H9 (cell line): Measurements from ENCODE around the gene DENND1A. TPM values are rescaled to one million over a fixed set of nuclear protein-coding genes. Genes with fewer than 3 reads are reported as not detected.
A peak's percentile ranks its signal among the peaks of the same experiment; 100 is the strongest.

Source experiments
- DNase-seq: peaks from one replicate; pipeline ENCODE4 v3.0.0-alpha.2; 2017
- H2AFZ ChIP-seq: one replicate; pipeline ENCODE4 v1.6.1; 2013; ENCODE audit warnings: mild to moderate bottlenecking, low read length, control low read depth, moderate library complexity
- H2AK5ac ChIP-seq: 2 replicates; pipeline ENCODE4 v1.6.1; 2013; ENCODE audit warnings: low read length, control low read depth, mixed read lengths; ENCODE audit not compliant: insufficient read length
- H2BK120ac ChIP-seq: one replicate; pipeline ENCODE4 v1.6.1; 2013; ENCODE audit warnings: low read depth, mild to moderate bottlenecking, low read length, control low read depth, inconsistent platforms; ENCODE audit not compliant: poor library complexity, severe bottlenecking
- H2BK12ac ChIP-seq: 2 replicates; pipeline ENCODE4 v1.6.1; 2013; ENCODE audit warnings: low read length, control low read depth, mixed read lengths, low read depth; ENCODE audit not compliant: insufficient read length
- H2BK15ac ChIP-seq: 2 replicates; pipeline ENCODE4 v1.6.1; 2013; ENCODE audit warnings: low read depth, low read length, control low read depth
- H2BK20ac ChIP-seq: one replicate; pipeline ENCODE4 v1.6.1; 2013; ENCODE audit warnings: low read depth, mild to moderate bottlenecking, low read length, control low read depth, inconsistent platforms; ENCODE audit not compliant: poor library complexity, severe bottlenecking
- H2BK5ac ChIP-seq: 2 replicates; pipeline ENCODE4 v1.6.1; 2013; ENCODE audit warnings: low read length, control low read depth, mixed read lengths; ENCODE audit not compliant: insufficient read length
- H3K14ac ChIP-seq: 2 replicates; pipeline ENCODE4 v1.6.1; 2013; ENCODE audit warnings: low read length, control low read depth; ENCODE audit not compliant: insufficient read depth
- H3K18ac ChIP-seq: 2 replicates; pipeline ENCODE4 v1.6.1; 2013; ENCODE audit warnings: low read depth, mild to moderate bottlenecking, mixed read lengths, low read length, control low read depth; ENCODE audit not compliant: insufficient read length
- H3K23ac ChIP-seq: 2 replicates; pipeline ENCODE4 v1.6.1; 2013; ENCODE audit warnings: low read length, control low read depth, mixed read lengths, low read depth; ENCODE audit not compliant: insufficient read length
- H3K23me2 ChIP-seq: 2 replicates; pipeline ENCODE4 v1.6.1; 2013; ENCODE audit warnings: low read depth, mild to moderate bottlenecking, mixed read lengths, low read length, control low read depth; ENCODE audit not compliant: insufficient read length, poor library complexity, severe bottlenecking
- H3K27ac ChIP-seq: 2 replicates; pipeline ENCODE4 v1.5.1; 2013; ENCODE audit warnings: low read length, control low read depth, mixed read lengths, low read depth; ENCODE audit not compliant: insufficient read length
- H3K27me3 ChIP-seq: 2 replicates; pipeline ENCODE4 v1.6.1; 2013; ENCODE audit warnings: low read length, control low read depth, inconsistent platforms; ENCODE audit not compliant: insufficient read depth
- H3K4ac ChIP-seq: 2 replicates; pipeline ENCODE4 v1.6.1; 2013; ENCODE audit warnings: low read depth, mild to moderate bottlenecking, control low read depth, inconsistent platforms, low read length, moderate library complexity
- H3K4me1 ChIP-seq: 2 replicates; pipeline ENCODE4 v1.6.1; 2013; ENCODE audit warnings: low read length, control low read depth, inconsistent platforms; ENCODE audit not compliant: insufficient read depth
- H3K4me2 ChIP-seq: 2 replicates; pipeline ENCODE4 v1.6.1; 2013; ENCODE audit warnings: low read length, control low read depth, mixed read lengths; ENCODE audit not compliant: insufficient read length, insufficient read depth
- H3K56ac ChIP-seq: 2 replicates; pipeline ENCODE4 v1.6.1; 2013; ENCODE audit warnings: low read depth, mild to moderate bottlenecking, mixed read lengths, low read length, control low read depth; ENCODE audit not compliant: insufficient read length
- H3K79me1 ChIP-seq: 2 replicates; pipeline ENCODE4 v1.6.1; 2013; ENCODE audit warnings: low read depth, mild to moderate bottlenecking, moderate library complexity, low read length, control low read depth, inconsistent platforms; ENCODE audit not compliant: insufficient read depth, poor library complexity, severe bottlenecking
- H3K79me2 ChIP-seq: 2 replicates; pipeline ENCODE4 v1.6.1; 2013; ENCODE audit warnings: low read length, control low read depth, inconsistent platforms; ENCODE audit not compliant: insufficient read depth
- H3K9ac ChIP-seq: 2 replicates; pipeline ENCODE4 v1.6.1; 2013; ENCODE audit warnings: low read length, control low read depth, mixed read lengths; ENCODE audit not compliant: insufficient read length; ENCODE audit errors: extremely low read depth
- H3K9me3 ChIP-seq: one replicate; pipeline ENCODE4 v1.6.1; 2013; ENCODE audit warnings: low read depth, low read length, inconsistent platforms; ENCODE audit not compliant: control insufficient read depth
- H3T11ph ChIP-seq: one replicate; pipeline ENCODE4 v1.6.1; 2013; ENCODE audit warnings: mild to moderate bottlenecking, low read length, control low read depth, inconsistent platforms
- H4K20me1 ChIP-seq: one replicate; pipeline ENCODE4 v1.6.1; 2013; ENCODE audit not compliant: control insufficient read depth, insufficient read length, insufficient read depth
- H4K5ac ChIP-seq: 2 replicates; pipeline ENCODE4 v1.6.1; 2013; ENCODE audit warnings: low read depth, mild to moderate bottlenecking, mixed read lengths, low read length, control low read depth; ENCODE audit not compliant: insufficient read length
- H4K8ac ChIP-seq: replicated peaks from 2 replicates; pipeline ENCODE4 v1.6.1; 2013; ENCODE audit warnings: low read length, control low read depth, mixed read lengths, low read depth; ENCODE audit not compliant: insufficient read length
- H4K91ac ChIP-seq: 2 replicates; pipeline ENCODE4 v1.6.1; 2013; ENCODE audit warnings: low read depth, mild to moderate bottlenecking, moderate library complexity, mixed read lengths, low read length, control low read depth; ENCODE audit not compliant: insufficient read length
- H3K27ac Mint-ChIP-seq, 3 experiments: 2 replicates in 2 of 3; 3 replicates in 1 of 3; pipeline ENCODE4 v1.8.0; 2020 to 2021; ENCODE audit warnings: mixed read lengths in 3 of 3, mild to moderate bottlenecking in 1 of 3, moderate library complexity in 1 of 3
- H3K27me3 Mint-ChIP-seq: 2 replicates; pipeline ENCODE4 v1.8.0; 2021; ENCODE audit warnings: low read depth, mild to moderate bottlenecking, moderate library complexity, mixed read lengths
- H3K36me3 Mint-ChIP-seq, 3 experiments: 2 replicates in 2 of 3; 3 replicates in 1 of 3; pipeline ENCODE4 v1.8.0; 2020 to 2021; ENCODE audit warnings: low read depth in 3 of 3, mixed read lengths in 3 of 3; ENCODE audit not compliant: insufficient read depth in 1 of 3
- H3K4me1 Mint-ChIP-seq, 2 experiments: 2 replicates each; pipeline ENCODE4 v1.8.0; 2020; ENCODE audit warnings: mixed read lengths in 2 of 2
- H3K4me3 Mint-ChIP-seq, 2 experiments: 2 replicates in 1 of 2; 3 replicates in 1 of 2; pipeline ENCODE4 v1.8.0; 2020 to 2021; ENCODE audit warnings: mild to moderate bottlenecking in 2 of 2, mixed read lengths in 2 of 2, moderate library complexity in 1 of 2
- H3K9me3 Mint-ChIP-seq, 2 experiments: 2 replicates in 1 of 2; 3 replicates in 1 of 2; pipeline ENCODE4 v1.8.0; 2020; ENCODE audit warnings: mild to moderate bottlenecking in 2 of 2, mixed read lengths in 2 of 2, moderate library complexity in 1 of 2
- WGBS: extraction: QIAGEN DNeasy Blood & Tissue Kit; methylation state at CpG from one replicate; pipeline ENCODE4 v1.1.7; 2013; ENCODE audit warnings: missing lambda C conversion rate, low lambda C conversion rate, mixed read lengths; ENCODE audit not compliant: insufficient read length; ENCODE audit errors: extremely low coverage; 5-methylcytosine and 5-hydroxymethylcytosine counted together
- total RNA-seq: library from RNA; stranded (reverse); gene quantifications from 2 replicates; pipeline ENCODE4 v1.2.1, GENCODE V29; 2021
- TF ChIP-seq, protein P1 (sequence below): fragments of 200-600 bp; sonication (generic); conservative IDR thresholded peaks from 3 replicates; pipeline ENCODE4 v1.8.0; 2021; ENCODE audit warnings: antibody characterized with exemption, mild to moderate bottlenecking

Gene DENND1A
- total RNA-seq, 1 experiment from 2014 or later, result 20.4 TPM

DNA sequence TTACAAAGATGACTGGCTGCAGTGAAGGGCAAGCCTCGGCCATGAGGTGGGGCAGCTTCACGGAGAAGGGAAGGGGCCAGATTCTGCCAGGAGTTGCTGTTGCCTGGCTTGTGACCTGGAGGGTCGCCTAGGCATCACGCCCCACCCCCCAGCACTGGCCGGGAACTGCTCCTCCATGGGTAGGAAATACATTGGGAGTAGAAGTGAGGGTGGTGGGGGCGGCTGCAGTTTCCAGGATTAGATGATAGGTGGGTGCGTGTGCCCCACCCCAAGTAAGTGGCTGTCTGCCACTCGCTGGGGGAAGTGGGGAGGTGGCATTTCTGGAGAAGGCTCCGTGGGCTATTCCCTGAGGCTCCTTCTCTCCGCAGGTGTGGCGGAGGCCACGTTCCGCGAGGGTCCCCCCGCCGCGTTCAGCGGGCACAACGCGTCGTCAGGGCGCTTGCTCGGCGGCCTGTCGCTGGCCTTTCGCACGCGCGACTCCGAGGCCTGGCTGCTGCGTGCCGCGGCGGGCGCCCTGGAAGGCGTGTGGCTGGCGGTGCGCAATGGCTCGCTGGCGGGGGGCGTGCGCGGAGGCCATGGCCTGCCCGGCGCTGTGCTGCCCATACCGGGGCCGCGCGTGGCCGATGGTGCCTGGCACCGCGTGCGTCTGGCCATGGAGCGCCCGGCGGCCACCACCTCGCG is 557.0 kb downstream of the DENND1A start:
- Histone ChIP-seq H4K20me1 (no peaks in the 10 kb centered on the region), H3K56ac (no peak overlapping the region), H2BK120ac (no peak overlapping the region), H3K79me1 (no peaks in the 10 kb centered on the region), H3K79me2 (no peaks in the 10 kb centered on the region), H3K4me1 (no peaks in the 10 kb centered on the region), H3K23ac (no peak overlapping the region), H3K4me2 (no peak overlapping the region), H2BK12ac (no peak overlapping the region), H3K27me3 (no peaks in the 10 kb centered on the region; the same call in 1 of the 2 replicates), H4K5ac (no peak overlapping the region), H3K23me2 (no peaks in the 10 kb centered on the region), H2BK15ac (no peak overlapping the region), H2AFZ (no peak overlapping the region), H3K27ac (no peak overlapping the region), H2BK20ac (no peak overlapping the region), H2BK5ac (no peak overlapping the region), H3K18ac (no peak overlapping the region), H3K4ac (no peak overlapping the region), H3K9ac (no peak overlapping the region), H4K8ac (no peak overlapping the region), H3T11ph (no peak overlapping the region), H3K9me3 (no peaks in the 10 kb centered on the region), H3K14ac (no peak overlapping the region; the same call in 1 of the 2 replicates), H2AK5ac (no peak overlapping the region), H4K91ac (no peak overlapping the region)
- Mint-ChIP-seq H3K27me3 (peaks cover 19% of the 10 kb centered on the region), H3K4me3 (peak overlapping the region in 1 of 2 experiments; percentile 48; a peak in 1 of 5 replicates), H3K9me3 (no peaks in the 10 kb centered on the region; a peak in 1 of 5 replicates), H3K36me3 (peaks cover 0 to 30% (median 2%) of the 10 kb centered on the region in 3 experiments; a peak in 3 of 7 replicates), H3K27ac (peak overlapping the region in 1 of 3 experiments; percentile 21; a peak in 1 of 7 replicates), H3K4me1 (peaks cover 27 to 38% of the 10 kb centered on the region in 2 experiments)
- TF ChIP-seq, protein P1, sequence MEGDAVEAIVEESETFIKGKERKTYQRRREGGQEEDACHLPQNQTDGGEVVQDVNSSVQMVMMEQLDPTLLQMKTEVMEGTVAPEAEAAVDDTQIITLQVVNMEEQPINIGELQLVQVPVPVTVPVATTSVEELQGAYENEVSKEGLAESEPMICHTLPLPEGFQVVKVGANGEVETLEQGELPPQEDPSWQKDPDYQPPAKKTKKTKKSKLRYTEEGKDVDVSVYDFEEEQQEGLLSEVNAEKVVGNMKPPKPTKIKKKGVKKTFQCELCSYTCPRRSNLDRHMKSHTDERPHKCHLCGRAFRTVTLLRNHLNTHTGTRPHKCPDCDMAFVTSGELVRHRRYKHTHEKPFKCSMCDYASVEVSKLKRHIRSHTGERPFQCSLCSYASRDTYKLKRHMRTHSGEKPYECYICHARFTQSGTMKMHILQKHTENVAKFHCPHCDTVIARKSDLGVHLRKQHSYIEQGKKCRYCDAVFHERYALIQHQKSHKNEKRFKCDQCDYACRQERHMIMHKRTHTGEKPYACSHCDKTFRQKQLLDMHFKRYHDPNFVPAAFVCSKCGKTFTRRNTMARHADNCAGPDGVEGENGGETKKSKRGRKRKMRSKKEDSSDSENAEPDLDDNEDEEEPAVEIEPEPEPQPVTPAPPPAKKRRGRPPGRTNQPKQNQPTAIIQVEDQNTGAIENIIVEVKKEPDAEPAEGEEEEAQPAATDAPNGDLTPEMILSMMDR, result no peak
- WGBS, result no CpG with 5 or more reads among the region's 58 CpGs
- DNase-seq, result no peak
